G401.6 (cell line): ENCODE measurements around the gene VSIR.

Experiments used
- FAIRE-seq: peaks from 2 replicates; lab custom pipeline; 2012; peaks lifted over from hg19 to GRCh38; lab: Jason Lieb, UNC

The VSIR gene

GRCh38 chr10:71773221-71773971, at the start of gene VSIR:
Gene VSIR (minus strand): TSS chr10:71773520. CDS start chr10:71773439, 81 bp downstream.
- FAIRE-seq = no peak

- FAIRE-seq = no peak
Measured at GRCh38 chr10:71821909-71822763, 48.8 kb upstream of the VSIR start.

GRCh38 chr10:71820966-71821365, 47.6 kb upstream of the VSIR start:
- no peak for FAIRE-seq

- no peak for FAIRE-seq
Measured at GRCh38 chr10:71819985-71820384, 46.7 kb upstream of the VSIR start.

- no peak for FAIRE-seq
Measured at GRCh38 chr10:71819441-71819861, 46.1 kb upstream of the VSIR start.

- FAIRE-seq = no peak
Measured at GRCh38 chr10:71818674-71819260, 45.4 kb upstream of the VSIR start.

GRCh38 chr10:71817831-71818655, 44.7 kb upstream of the VSIR start:
- FAIRE-seq = no peak

- FAIRE-seq = no peak
Measured at GRCh38 chr10:71816936-71817618, 43.8 kb upstream of the VSIR start.

GRCh38 chr10:71816421-71816851, 43.1 kb upstream of the VSIR start:
- FAIRE-seq = no peak

- no peak for FAIRE-seq
Measured at GRCh38 chr10:71815515-71816130, 42.3 kb upstream of the VSIR start.

- no peak for FAIRE-seq
Measured at GRCh38 chr10:71814922-71815411, 41.6 kb upstream of the VSIR start.

GRCh38 chr10:71812913-71813590, 39.7 kb upstream of the VSIR start:
- FAIRE-seq = no peak

GRCh38 chr10:71812016-71812912, 38.9 kb upstream of the VSIR start:
- FAIRE-seq = no peak

GRCh38 chr10:71811351-71811750, 38.0 kb upstream of the VSIR start:
- FAIRE-seq = no peak

- no peak for FAIRE-seq
Measured at GRCh38 chr10:71810048-71810750, 36.9 kb upstream of the VSIR start.

GRCh38 chr10:71809628-71810027, 36.3 kb upstream of the VSIR start:
- no peak for FAIRE-seq

- no peak for FAIRE-seq
Measured at GRCh38 chr10:71807557-71808510, 34.5 kb upstream of the VSIR start.
